ENCODE data around the gene INAFM1. TPM values are rescaled to one million over a fixed set of nuclear protein-coding genes. Genes with fewer than 3 reads are reported as not detected.
A peak's percentile ranks its signal among the peaks of the same experiment; 100 is the strongest.
"Not testable (repeated sequence)": the region's sequence is repeated elsewhere in the genome, so short reads cannot be mapped to it uniquely, and the experiment has no call there.

Gene INAFM1
- polyA plus RNA-seq, 6 donors from 2014 or later, result 3.9 to 7.7 (median 5.6) TPM

DNA sequence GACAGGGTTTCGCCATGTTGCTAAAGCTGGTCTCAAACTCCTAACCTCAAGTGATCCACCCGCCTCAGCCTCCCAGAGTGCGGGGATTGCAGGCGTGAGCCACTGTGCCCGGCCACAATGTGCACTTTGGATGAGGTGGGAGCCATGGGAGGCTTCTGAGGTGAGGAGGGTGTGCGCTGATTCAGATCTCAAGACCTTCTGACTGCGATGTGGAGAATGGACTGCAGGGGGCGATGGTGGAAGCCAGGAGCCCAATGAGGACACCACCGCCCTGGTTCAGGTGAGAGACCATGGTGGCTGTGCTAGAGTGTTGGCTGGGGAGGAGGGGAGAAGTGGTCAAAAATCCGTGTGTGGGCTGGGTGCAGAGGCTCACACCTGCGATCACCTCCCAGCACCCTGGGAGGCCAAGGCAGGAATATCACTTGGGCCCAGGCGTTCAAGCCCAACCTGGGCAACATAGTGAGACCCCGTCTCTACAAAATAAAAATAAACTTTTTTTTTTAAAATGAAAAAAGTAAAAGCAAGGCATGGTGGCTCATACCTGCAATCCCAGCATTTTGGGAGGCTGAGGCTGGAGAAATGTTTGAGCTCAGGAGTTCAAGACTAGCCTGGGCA is 5.6 kb downstream of the INAFM1 start:
- Mint-ChIP-seq H3K27me3 (no peaks in the 10 kb centered on the region), H3K4me3 (no peak overlapping the region)
- DNase-seq, result peak; percentile 38

DNA sequence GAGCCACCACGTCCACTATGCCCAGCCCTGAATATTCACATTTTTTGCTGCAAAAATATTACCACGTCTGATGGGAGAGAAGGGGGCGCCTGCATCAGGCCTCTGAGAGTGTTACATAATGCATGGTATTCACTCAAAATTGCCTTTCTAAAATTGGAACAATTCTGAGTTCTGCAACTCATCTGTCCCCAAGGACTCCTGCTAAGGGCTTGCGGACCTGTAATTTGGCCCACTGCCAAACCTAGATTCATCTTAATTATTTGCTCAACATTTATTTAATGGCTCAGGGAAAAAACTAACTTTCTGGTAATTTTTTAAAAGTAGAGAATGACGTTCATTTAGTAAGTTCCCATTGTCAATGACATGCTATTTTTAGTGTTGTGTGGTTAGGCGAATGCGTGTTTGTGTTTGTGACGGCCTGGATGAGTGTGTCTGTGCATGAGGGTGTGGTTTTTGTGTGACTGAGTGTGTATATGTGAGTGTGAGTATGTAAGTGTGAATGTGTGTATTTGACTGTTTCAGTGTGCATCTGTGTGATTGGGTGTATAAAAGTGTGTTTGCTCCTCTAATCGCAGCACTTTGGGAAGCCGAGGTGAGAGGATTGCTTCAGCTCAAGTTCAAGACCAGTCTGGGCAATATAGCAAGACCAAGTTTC is 8.8 kb downstream of the INAFM1 start:
- Mint-ChIP-seq H3K4me3 (no peak overlapping the region), H3K36me3 (no peaks in the 10 kb centered on the region), H3K27me3 (no peaks in the 10 kb centered on the region), H3K27ac (peak overlapping the region in 1 of 6 donors; percentile 44), H3K4me1 (peaks cover 11 to 31% (median 22%) of the 10 kb centered on the region in 3 donors), H3K9me3 (no peaks in the 10 kb centered on the region)
- DNase-seq (no peak), ATAC-seq (ENCODE audit: low read depth in 2 of 2) (no peak)

More for the DNA sequence above, 5.6 kb downstream of the INAFM1 start:
- Mint-ChIP-seq H3K9me3 (no peaks in the 10 kb centered on the region), H3K4me1 (peaks cover 23 to 33% (median 31%) of the 10 kb centered on the region in 3 donors), H3K27ac (peak overlapping the region in 1 of 6 donors; percentile 27), H3K36me3 (no peaks in the 10 kb centered on the region)
- peak; percentile 35 to 62 for ATAC-seq (ENCODE audit: low read depth in 2 of 2)

DNA sequence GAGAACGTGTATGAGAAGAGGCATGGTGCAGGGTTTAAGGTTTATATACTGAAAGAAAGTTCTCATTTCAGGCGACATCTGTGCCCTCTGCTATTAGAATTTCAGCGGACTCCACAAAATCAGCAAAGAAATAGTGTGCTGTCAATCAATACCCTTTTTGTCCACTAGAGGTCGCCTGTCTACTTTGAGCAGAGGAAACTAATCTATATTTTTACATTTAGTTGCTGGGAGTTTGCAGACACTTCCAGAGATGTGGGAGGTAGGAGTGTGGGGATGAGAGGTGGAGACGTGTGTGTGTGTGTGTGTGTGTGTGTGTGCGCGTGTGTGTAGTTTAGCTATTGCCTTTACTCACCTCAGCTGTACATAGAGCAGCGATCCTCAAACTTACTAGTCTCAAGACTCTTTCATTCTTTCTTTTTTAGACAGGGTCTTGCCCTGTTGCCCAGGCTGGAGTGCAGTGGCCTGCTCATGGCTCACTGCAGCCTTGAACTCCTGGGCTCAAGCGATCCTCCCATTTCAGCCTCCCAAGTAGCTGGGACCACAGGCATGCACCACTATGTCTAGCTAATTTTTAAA is 9.7 kb downstream of the INAFM1 start:
- peaks cover 20 to 39% (median 27%) of the 10 kb centered on the region in 3 donors for H3K4me1 Mint-ChIP-seq
- H3K9me3 Mint-ChIP-seq, result no peaks in the 10 kb centered on the region
- ATAC-seq (ENCODE audit: low read depth in 2 of 2) (no peak), DNase-seq (peak; percentile 60)
- H3K27ac Mint-ChIP-seq, result peak overlapping the region in 2 of 6 donors; percentile 44 to 49
- H3K4me3 Mint-ChIP-seq, result no peak overlapping the region
- no peaks in the 10 kb centered on the region for H3K36me3 Mint-ChIP-seq
- no peaks in the 10 kb centered on the region for H3K27me3 Mint-ChIP-seq

DNA sequence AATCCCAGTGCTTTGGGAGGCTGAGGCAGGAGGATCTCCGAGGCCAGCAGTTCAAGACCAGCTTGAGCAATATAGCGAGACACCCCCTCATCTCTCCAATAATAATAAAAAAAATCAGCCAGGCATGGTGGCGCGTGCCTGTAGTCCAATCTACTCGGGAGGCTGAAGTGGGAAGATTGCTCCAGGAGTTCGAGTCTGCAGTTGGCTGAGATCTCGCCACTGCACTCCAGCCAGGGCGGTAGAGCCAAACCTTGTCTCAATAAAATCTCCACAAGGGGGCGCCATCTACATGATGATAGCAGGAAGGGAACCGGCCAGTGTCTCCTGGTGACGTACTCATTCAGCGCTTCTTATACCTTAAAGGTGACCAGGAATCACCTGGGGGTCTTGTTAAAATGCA is 21.4 kb downstream of the INAFM1 start:
- peak overlapping the region in 2 of 6 donors; percentile 60 to 65 for H3K27ac Mint-ChIP-seq
- H3K27me3 Mint-ChIP-seq, result peaks cover 0 to 11% (median 0%) of the 10 kb centered on the region in 3 donors
- no peaks in the 10 kb centered on the region for H3K9me3 Mint-ChIP-seq
- no peaks in the 10 kb centered on the region for H3K36me3 Mint-ChIP-seq
- ATAC-seq (ENCODE audit: low read depth in 2 of 2) (peak; percentile 93), DNase-seq (peak; percentile 68)
- H3K4me3 Mint-ChIP-seq, result peak overlapping the region in 1 of 8 donors; percentile 56
- peaks cover 18% of the 10 kb centered on the region in 3 donors for H3K4me1 Mint-ChIP-seq

DNA sequence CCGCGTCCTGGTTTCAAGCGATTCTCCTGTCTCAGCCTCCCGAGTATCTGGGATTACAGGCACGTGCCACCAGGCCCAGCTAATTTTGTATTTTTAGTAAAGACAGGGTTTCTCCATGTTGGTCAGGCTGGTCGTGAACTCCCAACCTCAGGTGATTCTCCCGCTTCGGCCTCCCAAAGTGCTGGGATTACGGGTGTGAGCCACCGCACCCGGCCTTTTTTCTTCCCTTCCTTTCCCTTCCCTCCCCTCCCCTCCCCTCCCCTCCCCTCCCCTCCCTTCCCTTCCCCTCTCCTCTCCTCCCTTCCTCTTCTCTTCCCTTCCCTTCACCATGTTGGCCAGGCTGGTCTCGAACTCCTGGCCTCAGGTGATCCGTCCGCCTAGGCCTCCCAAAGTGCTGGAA is 26.2 kb downstream of the INAFM1 start:
- H3K4me1 Mint-ChIP-seq, result peaks cover 24 to 29% (median 26%) of the 10 kb centered on the region in 3 donors
- DNase-seq; H3K36me3 Mint-ChIP-seq; ATAC-seq (ENCODE audit: low read depth in 2 of 2); H3K27ac Mint-ChIP-seq; H3K9me3 Mint-ChIP-seq: not testable (repeated sequence)
- peak overlapping the region in 1 of 8 donors; percentile 20 for H3K4me3 Mint-ChIP-seq
- H3K27me3 Mint-ChIP-seq, result peaks cover 6 to 19% (median 17%) of the 10 kb centered on the region in 3 donors

DNA sequence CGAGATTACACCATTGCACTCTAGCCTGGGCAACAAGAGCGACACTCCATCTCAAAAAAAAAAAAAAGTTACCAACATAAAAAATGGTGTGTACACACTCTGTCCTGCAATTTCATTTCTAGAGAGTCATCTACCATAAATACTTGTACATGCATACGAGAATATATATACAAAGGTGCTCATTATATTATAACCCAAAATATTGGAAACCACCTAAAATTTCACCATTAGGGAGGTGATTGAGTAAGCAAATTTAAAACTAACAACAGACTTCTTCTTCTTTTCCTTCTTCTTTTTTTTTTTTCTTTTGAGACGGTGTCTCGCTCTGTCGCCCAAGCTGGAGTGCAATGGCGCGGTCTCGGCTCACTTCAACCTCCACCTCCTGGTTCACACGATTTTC is 27.6 kb downstream of the INAFM1 start:
- Mint-ChIP-seq H3K4me3 (peak overlapping the region in 1 of 8 donors; percentile 39), H3K4me1 (peaks cover 13 to 22% (median 19%) of the 10 kb centered on the region in 3 donors), H3K36me3 (no peaks in the 10 kb centered on the region), H3K9me3 (no peaks in the 10 kb centered on the region), H3K27ac (peak overlapping the region in 3 of 6 donors; percentile 18 to 81 (median 33)), H3K27me3 (peaks cover 6 to 31% (median 30%) of the 10 kb centered on the region in 3 donors)
- DNase-seq, result no peak
- peak; percentile 43 to 63 for ATAC-seq (ENCODE audit: low read depth in 2 of 2)

DNA sequence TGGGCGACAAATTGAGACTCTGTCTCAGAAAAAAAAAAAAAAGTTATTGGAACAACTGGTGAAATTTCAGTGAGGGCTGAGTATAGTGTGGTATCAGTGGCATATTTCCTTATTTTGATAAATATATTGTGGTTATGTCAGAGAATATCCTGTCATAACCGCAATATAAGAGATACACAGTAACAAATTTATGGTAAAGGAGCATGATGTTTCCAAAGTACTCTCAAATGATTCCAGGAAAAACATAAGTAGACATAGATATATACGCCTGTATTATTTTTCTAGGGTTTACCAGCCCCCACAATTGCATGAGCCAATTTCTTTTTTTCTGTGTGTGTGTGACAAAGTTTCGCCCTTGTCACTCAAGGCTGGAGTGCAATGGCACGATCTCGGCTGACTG is 29.3 kb downstream of the INAFM1 start:
- Mint-ChIP-seq H3K4me3 (no peak overlapping the region), H3K27me3 (peaks cover 6 to 40% (median 38%) of the 10 kb centered on the region in 3 donors)

DNA sequence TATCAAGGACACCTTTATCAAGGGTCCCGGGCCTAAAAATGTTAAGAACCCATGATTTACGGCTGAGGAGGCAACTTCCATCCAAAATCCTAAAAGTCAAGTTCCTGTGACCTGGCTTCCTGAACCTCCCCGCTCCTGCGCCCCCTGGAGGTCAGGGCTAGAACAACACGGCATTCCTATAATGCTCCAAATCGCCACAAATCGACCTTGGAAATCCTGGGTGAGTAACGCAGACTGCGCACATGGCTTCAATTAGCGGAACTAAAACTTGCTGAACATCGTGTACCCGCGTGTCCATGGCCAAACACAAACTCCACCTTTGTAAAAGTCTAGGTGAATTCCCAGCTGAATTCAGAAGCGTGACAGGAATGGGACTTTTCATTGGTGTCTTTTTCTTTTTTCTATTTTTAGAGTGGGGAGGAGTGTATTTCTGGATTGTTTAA is 30.6 kb downstream of the INAFM1 start:
- ATAC-seq (ENCODE audit: low read depth in 2 of 2) (peak; percentile 68 to 85), DNase-seq (peak; percentile 42)
- Mint-ChIP-seq H3K9me3 (no peaks in the 10 kb centered on the region), H3K4me1 (peaks cover 13 to 17% (median 17%) of the 10 kb centered on the region in 3 donors), H3K27ac (peak overlapping the region in 3 of 6 donors; percentile 25 to 76 (median 66)), H3K36me3 (no peaks in the 10 kb centered on the region), H3K27me3 (peaks cover 6 to 53% (median 48%) of the 10 kb centered on the region in 3 donors), H3K4me3 (no peak overlapping the region)

More for the DNA sequence above, 29.3 kb downstream of the INAFM1 start:
- no peak for DNase-seq
- Mint-ChIP-seq H3K36me3 (no peaks in the 10 kb centered on the region), H3K4me1 (peaks cover 13 to 22% (median 19%) of the 10 kb centered on the region in 3 donors), H3K27ac (peak overlapping the region in 1 of 6 donors; percentile 33), H3K9me3 (no peaks in the 10 kb centered on the region)
- ATAC-seq (ENCODE audit: low read depth in 2 of 2), result no peak

DNA sequence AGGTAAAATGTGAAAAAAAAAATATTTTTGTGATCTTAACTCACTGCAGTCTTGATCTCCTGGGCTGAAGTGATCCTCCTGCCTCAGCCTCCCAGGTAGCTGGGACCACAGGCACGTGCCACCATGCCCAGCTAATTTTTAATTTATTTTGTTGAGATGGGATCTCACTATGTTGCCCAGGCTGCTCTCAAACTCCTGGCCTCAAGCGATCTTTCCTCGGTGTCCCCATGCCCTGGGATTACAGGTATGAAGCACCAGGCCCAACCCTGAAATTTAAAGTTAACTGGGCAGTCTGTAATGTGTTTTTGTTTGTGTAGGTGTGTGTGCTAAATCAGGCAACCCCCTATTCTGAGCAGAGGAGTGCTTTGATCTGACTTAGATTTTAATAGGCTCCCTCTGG is 31.6 kb downstream of the INAFM1 start:
- ATAC-seq (ENCODE audit: low read depth in 2 of 2) (no peak), DNase-seq (no peak)
- H3K4me3 Mint-ChIP-seq, result no peak overlapping the region
- peaks cover 10 to 59% (median 48%) of the 10 kb centered on the region in 3 donors for H3K27me3 Mint-ChIP-seq
- peaks cover 8 to 13% (median 12%) of the 10 kb centered on the region in 3 donors for H3K4me1 Mint-ChIP-seq
- H3K36me3 Mint-ChIP-seq, result no peaks in the 10 kb centered on the region
- H3K27ac Mint-ChIP-seq, result peak overlapping the region in 2 of 6 donors; percentile 24 to 26
- no peaks in the 10 kb centered on the region for H3K9me3 Mint-ChIP-seq

DNA sequence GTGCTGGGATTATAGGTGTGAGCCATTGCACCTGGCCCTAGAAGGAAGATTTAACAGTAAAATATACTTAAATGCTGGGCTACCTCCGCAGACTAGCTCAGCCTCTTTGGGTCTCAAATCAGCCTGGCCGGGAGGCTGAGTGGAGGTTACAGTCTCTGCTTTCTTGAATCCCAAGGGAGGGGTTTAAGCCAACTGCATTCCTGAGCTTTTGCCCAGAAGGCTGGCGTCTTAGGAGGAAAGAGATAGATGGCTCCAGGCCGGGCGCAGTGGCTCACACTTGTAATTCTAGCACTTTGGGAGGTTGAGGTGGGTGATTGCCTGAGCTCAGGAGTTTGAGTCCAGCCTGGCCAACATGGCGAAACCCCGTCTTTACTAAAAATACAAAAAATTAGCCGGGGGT is 34.4 kb downstream of the INAFM1 start:
- Mint-ChIP-seq H3K4me3 (no peak overlapping the region), H3K9me3 (peaks cover 0 to 3% (median 0%) of the 10 kb centered on the region in 7 donors), H3K36me3 (no peaks in the 10 kb centered on the region), H3K4me1 (peaks cover 5 to 6% (median 6%) of the 10 kb centered on the region in 3 donors), H3K27ac (peak overlapping the region in 1 of 6 donors; percentile 10), H3K27me3 (peaks cover 24 to 59% (median 48%) of the 10 kb centered on the region in 3 donors)
- DNase-seq, result no peak
- no peak for ATAC-seq (ENCODE audit: low read depth in 2 of 2)

DNA sequence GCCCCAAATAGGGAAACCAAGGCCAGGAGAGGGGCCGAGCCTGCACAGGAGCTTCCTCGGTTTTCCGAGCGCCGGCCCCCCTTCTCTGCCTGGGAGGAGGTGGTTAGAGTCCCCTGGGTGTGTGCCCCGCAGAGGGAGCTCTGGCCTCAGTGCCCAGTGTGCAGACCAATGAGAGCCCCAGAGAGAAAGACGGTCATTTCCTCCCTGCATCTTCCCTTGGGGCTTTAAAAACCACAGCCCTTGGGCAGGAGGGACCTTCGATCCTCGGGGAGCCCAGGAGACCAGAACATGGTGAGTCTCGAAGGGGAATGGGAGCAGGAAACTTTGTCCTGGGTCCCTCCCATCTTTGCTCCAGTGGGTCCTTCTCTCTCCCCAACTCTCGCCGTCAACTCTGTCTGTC is 34.9 kb downstream of the INAFM1 start, which contains the start of gene C5AR1:
C5AR1 (plus strand) TSS at position 254 of the 400 bp plus-strand sequence; CDS start at position 289, 35 bp downstream.
- Mint-ChIP-seq H3K27ac (peak within 1 kb of the TSS in 2 of 6 donors; percentile 4 to 42), H3K4me3 (peak within 1 kb of the TSS in 1 of 8 donors; percentile 67), H3K36me3 (no peaks in the 10 kb centered on the region), H3K4me1 (peaks cover 5 to 6% (median 6%) of the 10 kb centered on the region in 3 donors), H3K9me3 (peaks cover 0 to 4% (median 0%) of the 10 kb centered on the region in 7 donors), H3K27me3 (peaks cover 25 to 61% (median 48%) of the 10 kb centered on the region in 3 donors)
- DNase-seq (no peak), ATAC-seq (ENCODE audit: low read depth in 2 of 2) (no peak)

DNA sequence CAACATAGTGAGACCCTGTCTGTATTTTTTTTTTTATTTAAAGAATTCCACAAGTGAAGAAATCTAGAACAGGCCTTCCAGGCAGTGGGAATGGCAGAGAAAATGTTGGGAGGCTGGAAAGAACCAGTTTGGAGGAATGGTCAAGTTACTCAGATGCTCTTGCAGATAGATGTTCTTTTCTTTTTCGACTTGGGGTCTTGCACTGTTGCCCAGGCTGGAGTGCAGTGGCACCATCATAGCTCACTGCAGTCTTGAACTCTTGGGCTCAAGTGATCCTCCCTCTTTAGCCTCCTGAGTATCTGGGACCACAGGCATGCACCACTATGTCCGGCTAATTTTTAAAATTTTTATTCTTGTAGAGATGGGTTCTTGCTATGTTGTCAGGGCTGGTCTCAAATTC is 35.6 kb downstream of the INAFM1 start:
- ATAC-seq (ENCODE audit: low read depth in 2 of 2), result no peak
- Mint-ChIP-seq H3K27me3 (peaks cover 22 to 62% (median 45%) of the 10 kb centered on the region in 3 donors), H3K4me3 (peak overlapping the region in 1 of 8 donors; percentile 67), H3K27ac (peak overlapping the region in 1 of 6 donors; percentile 42), H3K36me3 (no peaks in the 10 kb centered on the region), H3K9me3 (peaks cover 0 to 5% (median 2%) of the 10 kb centered on the region in 7 donors), H3K4me1 (peaks cover 2 to 3% (median 2%) of the 10 kb centered on the region in 3 donors)
- no peak for DNase-seq

DNA sequence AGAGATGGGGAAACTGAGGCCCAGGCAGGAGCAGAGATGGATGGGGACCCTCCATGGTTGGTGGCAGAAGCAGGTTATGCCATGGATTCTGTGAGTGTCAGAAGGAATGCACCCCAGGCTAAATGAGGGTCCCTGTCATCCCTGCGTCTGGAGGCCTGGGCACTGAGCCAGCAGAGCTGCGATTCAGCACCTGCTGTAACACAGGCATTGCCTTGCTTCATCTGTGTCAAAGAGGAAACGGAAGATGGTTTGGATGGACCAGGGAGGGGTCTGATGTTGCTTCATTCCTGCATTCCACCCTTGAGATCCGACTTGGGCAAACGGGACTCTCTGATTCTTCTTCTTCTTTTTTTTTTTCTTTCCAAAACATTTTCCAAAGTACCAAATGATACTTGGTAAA is 36.1 kb downstream of the INAFM1 start:
- peaks cover 20 to 62% (median 42%) of the 10 kb centered on the region in 3 donors for H3K27me3 Mint-ChIP-seq
- no peaks in the 10 kb centered on the region for H3K4me1 Mint-ChIP-seq
- H3K27ac Mint-ChIP-seq, result peak overlapping the region in 2 of 6 donors; percentile 42 to 84
- H3K36me3 Mint-ChIP-seq, result no peaks in the 10 kb centered on the region
- H3K4me3 Mint-ChIP-seq, result no peak overlapping the region
- DNase-seq (no peak), ATAC-seq (ENCODE audit: low read depth in 2 of 2) (no peak)
- H3K9me3 Mint-ChIP-seq, result peaks cover 0 to 5% (median 2%) of the 10 kb centered on the region in 7 donors
